ENCODE measurements around the gene TNFRSF18. TPM values are rescaled to one million over a fixed set of nuclear protein-coding genes. Genes with fewer than 3 reads are reported as not detected.
A peak's percentile ranks its signal among the peaks of the same experiment; 100 is the strongest.
"Not testable (repeated sequence)": the region's sequence is repeated elsewhere in the genome, so short reads cannot be mapped to it uniquely, and the experiment has no call there.

Gene TNFRSF18
- total and polyA plus RNA-seq, 2 donors, result 4.2 to 29.9 TPM

DNA sequence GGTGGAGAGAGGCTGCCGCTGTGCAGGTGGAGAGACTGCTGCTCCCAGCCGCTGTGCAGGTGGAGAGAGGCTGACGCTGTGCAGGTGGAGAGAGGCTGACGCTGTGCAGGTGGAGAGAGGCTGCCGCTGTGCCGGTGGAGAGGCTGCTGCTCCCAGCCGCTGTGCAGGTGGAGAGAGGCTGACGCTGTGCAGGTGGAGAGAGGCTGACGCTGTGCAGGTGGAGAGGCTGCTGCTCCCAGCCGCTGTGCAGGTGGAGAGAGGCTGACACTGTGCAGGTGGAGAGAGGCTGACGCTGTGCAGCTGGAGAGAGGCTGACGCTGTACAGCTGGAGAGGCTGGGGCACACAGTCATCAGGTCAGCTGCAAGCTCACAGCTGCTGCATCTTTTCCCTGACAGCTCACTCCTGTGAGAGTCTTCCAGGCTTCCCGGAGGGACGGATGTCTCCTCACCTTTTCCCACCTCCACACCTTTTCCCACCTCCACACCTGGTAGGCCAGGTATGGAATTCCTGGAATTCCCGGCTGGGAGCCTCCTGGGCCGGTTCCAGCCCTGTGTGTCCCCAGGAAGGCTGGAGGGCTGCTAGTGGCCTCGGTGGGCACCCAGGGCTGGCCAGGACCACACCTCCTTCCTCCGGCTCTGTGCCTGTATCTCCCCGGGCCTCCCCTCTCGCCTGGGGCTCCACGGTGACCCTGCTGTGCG, 30.2 kb downstream of the TNFRSF18 start:
- H3K36me3 ChIP-seq (ENCODE audit: control insufficient read depth in 2 of 2, insufficient read depth in 2 of 2, low read length in 1 of 2); DNase-seq (ENCODE audit: low read depth in 6 of 9, low spot score in 9 of 9); H3K4me3 ChIP-seq (ENCODE audit: low read length in 2 of 2): not testable (repeated sequence)
- Histone ChIP-seq H3K27me3 (ENCODE audit: control insufficient read depth in 2 of 2, insufficient read depth in 1 of 2, low read length in 1 of 2) (peaks cover 0 to 48% of the 10 kb centered on the region in 2 donors), H3K4me1 (ENCODE audit: control insufficient read depth in 2 of 2, insufficient read depth in 2 of 2, low read length in 2 of 2) (peaks cover 22 to 42% of the 10 kb centered on the region in 2 donors), H3K27ac (ENCODE audit: low read depth in 1 of 2, low read length in 1 of 2) (peak overlapping the region in 1 of 2 donors; percentile 47), H3K9me3 (ENCODE audit: control insufficient read depth in 2 of 2, insufficient read depth in 1 of 2, low read length in 1 of 2) (peaks cover 0 to 30% of the 10 kb centered on the region in 2 donors)
- WGBS, result 64% methylated on average over 22 of the region's 22 CpGs

GRCh38 chr1:1175221-1176062, 30.9 kb downstream of the TNFRSF18 start:
- peaks cover 0 to 30% of the 10 kb centered on the region in 2 donors for H3K9me3 ChIP-seq (ENCODE audit: control insufficient read depth in 2 of 2, insufficient read depth in 1 of 2, low read length in 1 of 2)
- DNase-seq (ENCODE audit: low read depth in 6 of 9, low spot score in 9 of 9), result peak in 2 of 9 donors; percentile 41 to 43
- no peak overlapping the region for H3K4me3 ChIP-seq (ENCODE audit: low read length in 2 of 2)
- no peaks in the 10 kb centered on the region for H3K36me3 ChIP-seq (ENCODE audit: control insufficient read depth in 2 of 2, insufficient read depth in 2 of 2, low read length in 1 of 2)
- peak overlapping the region in 1 of 2 donors; percentile 60 for H3K27ac ChIP-seq (ENCODE audit: low read depth in 1 of 2, low read length in 1 of 2)
- H3K4me1 ChIP-seq (ENCODE audit: control insufficient read depth in 2 of 2, insufficient read depth in 2 of 2, low read length in 2 of 2), result peaks cover 25 to 49% of the 10 kb centered on the region in 2 donors
- 81% methylated on average over 29 of the region's 29 CpGs for WGBS
- H3K27me3 ChIP-seq (ENCODE audit: control insufficient read depth in 2 of 2, insufficient read depth in 1 of 2, low read length in 1 of 2), result peaks cover 0 to 54% of the 10 kb centered on the region in 2 donors

- WGBS, result 41% methylated on average over 35 of the region's 35 CpGs
These were observed 32.5 kb downstream of the TNFRSF18 start, which contains the start of gene TTLL10 for GRCh38 chr1:1173793-1174415. TSS of gene TTLL10 (plus strand) at chr1:1173880. CDS start at chr1:1179216, 5,336 bp downstream.

GRCh38 chr1:1173061-1173792, 33.2 kb downstream of the TNFRSF18 start:
- Histone ChIP-seq H3K9me3 (ENCODE audit: control insufficient read depth in 2 of 2, insufficient read depth in 1 of 2, low read length in 1 of 2) (peaks cover 0 to 30% of the 10 kb centered on the region in 2 donors), H3K27me3 (ENCODE audit: control insufficient read depth in 2 of 2, insufficient read depth in 1 of 2, low read length in 1 of 2) (peaks cover 0 to 64% of the 10 kb centered on the region in 2 donors)
- DNase-seq (ENCODE audit: low read depth in 6 of 9, low spot score in 9 of 9), result peak in 1 of 9 donors; percentile 18

More at GRCh38 chr1:1173793-1174415, 32.5 kb downstream of the TNFRSF18 start, which contains the start of gene TTLL10:
- Histone ChIP-seq H3K27ac (ENCODE audit: low read depth in 1 of 2, low read length in 1 of 2) (no peak within 1 kb of the TSS), H3K4me3 (ENCODE audit: low read length in 2 of 2) (no peak within 1 kb of the TSS), H3K9me3 (ENCODE audit: control insufficient read depth in 2 of 2, insufficient read depth in 1 of 2, low read length in 1 of 2) (peaks cover 0 to 30% of the 10 kb centered on the region in 2 donors), H3K36me3 (ENCODE audit: control insufficient read depth in 2 of 2, insufficient read depth in 2 of 2, low read length in 1 of 2) (no peaks in the 10 kb centered on the region), H3K4me1 (ENCODE audit: control insufficient read depth in 2 of 2, insufficient read depth in 2 of 2, low read length in 2 of 2) (peaks cover 29 to 62% of the 10 kb centered on the region in 2 donors), H3K27me3 (ENCODE audit: control insufficient read depth in 2 of 2, insufficient read depth in 1 of 2, low read length in 1 of 2) (peaks cover 0 to 60% of the 10 kb centered on the region in 2 donors)
- peak in 1 of 9 donors; percentile 66 for DNase-seq (ENCODE audit: low read depth in 6 of 9, low spot score in 9 of 9)

DNA sequence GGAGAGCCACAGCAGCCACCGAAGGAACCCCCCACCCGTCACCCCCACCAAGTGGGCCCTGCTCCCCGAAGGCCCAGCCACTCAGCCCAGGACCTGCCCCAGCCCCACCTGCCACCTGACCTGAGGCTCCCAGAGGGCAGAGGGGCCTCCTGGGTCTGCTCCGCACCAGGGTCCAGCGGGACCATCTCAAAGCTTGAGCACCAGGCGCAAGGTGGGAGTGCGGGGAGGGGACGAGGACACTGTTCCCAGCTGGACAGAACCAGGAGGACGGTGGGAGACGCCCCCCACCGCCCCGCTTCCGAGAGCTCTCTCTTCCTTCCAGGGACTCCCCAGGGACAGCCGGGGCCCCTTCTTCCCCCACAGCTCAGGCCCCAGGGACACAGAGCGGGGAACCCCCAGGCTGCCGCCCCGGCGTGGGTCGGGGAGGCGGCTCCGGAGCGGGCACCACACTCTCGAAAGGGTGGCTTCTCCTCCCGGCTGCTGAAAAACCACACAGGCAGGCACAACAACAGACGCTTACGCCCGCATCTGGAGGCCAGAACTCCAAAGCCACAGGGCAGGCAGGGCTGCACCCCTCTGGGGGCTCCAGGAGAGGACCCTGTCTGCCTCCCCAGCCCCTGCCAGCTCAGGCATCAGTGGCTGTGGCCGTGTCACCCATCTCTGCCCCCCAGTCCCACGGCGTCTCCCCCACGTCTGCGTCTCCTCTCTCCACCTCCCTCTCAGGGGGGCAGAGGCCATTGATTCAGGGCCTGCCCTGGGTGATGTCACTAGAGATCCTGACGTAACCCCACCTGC, 34.6 kb downstream of the TNFRSF18 start:
- H3K36me3 ChIP-seq (ENCODE audit: control insufficient read depth in 2 of 2, insufficient read depth in 2 of 2, low read length in 1 of 2), result no peaks in the 10 kb centered on the region
- H3K27me3 ChIP-seq (ENCODE audit: control insufficient read depth in 2 of 2, insufficient read depth in 1 of 2, low read length in 1 of 2), result peaks cover 0 to 62% of the 10 kb centered on the region in 2 donors
- no peak overlapping the region for H3K27ac ChIP-seq (ENCODE audit: low read depth in 1 of 2, low read length in 1 of 2)
- peak in 2 of 9 donors; percentile 22 to 65 for DNase-seq (ENCODE audit: low read depth in 6 of 9, low spot score in 9 of 9)
- peaks cover 0 to 28% of the 10 kb centered on the region in 2 donors for H3K9me3 ChIP-seq (ENCODE audit: control insufficient read depth in 2 of 2, insufficient read depth in 1 of 2, low read length in 1 of 2)
- H3K4me1 ChIP-seq (ENCODE audit: control insufficient read depth in 2 of 2, insufficient read depth in 2 of 2, low read length in 2 of 2), result peaks cover 29 to 65% of the 10 kb centered on the region in 2 donors
- H3K4me3 ChIP-seq (ENCODE audit: low read length in 2 of 2), result no peak overlapping the region
- 39% methylated on average over 33 of the region's 33 CpGs for WGBS

More at GRCh38 chr1:1173061-1173792, 33.2 kb downstream of the TNFRSF18 start:
- Histone ChIP-seq H3K4me3 (ENCODE audit: low read length in 2 of 2) (no peak overlapping the region), H3K36me3 (ENCODE audit: control insufficient read depth in 2 of 2, insufficient read depth in 2 of 2, low read length in 1 of 2) (no peaks in the 10 kb centered on the region), H3K4me1 (ENCODE audit: control insufficient read depth in 2 of 2, insufficient read depth in 2 of 2, low read length in 2 of 2) (peaks cover 29 to 65% of the 10 kb centered on the region in 2 donors), H3K27ac (ENCODE audit: low read depth in 1 of 2, low read length in 1 of 2) (no peak overlapping the region)
- 64% methylated on average over 32 of the region's 32 CpGs for WGBS

GRCh38 chr1:1171161-1171545, 35.2 kb downstream of the TNFRSF18 start:
- no peak overlapping the region for H3K4me3 ChIP-seq (ENCODE audit: low read length in 2 of 2)
- H3K9me3 ChIP-seq (ENCODE audit: control insufficient read depth in 2 of 2, insufficient read depth in 1 of 2, low read length in 1 of 2), result peaks cover 0 to 22% of the 10 kb centered on the region in 2 donors
- peaks cover 0 to 59% of the 10 kb centered on the region in 2 donors for H3K27me3 ChIP-seq (ENCODE audit: control insufficient read depth in 2 of 2, insufficient read depth in 1 of 2, low read length in 1 of 2)
- peaks cover 29 to 68% of the 10 kb centered on the region in 2 donors for H3K4me1 ChIP-seq (ENCODE audit: control insufficient read depth in 2 of 2, insufficient read depth in 2 of 2, low read length in 2 of 2)
- H3K36me3 ChIP-seq (ENCODE audit: control insufficient read depth in 2 of 2, insufficient read depth in 2 of 2, low read length in 1 of 2), result no peaks in the 10 kb centered on the region
- H3K27ac ChIP-seq (ENCODE audit: low read depth in 1 of 2, low read length in 1 of 2), result no peak overlapping the region
- 86% methylated on average over 12 of the region's 12 CpGs for WGBS
- DNase-seq (ENCODE audit: low read depth in 6 of 9, low spot score in 9 of 9), result no peak

DNA sequence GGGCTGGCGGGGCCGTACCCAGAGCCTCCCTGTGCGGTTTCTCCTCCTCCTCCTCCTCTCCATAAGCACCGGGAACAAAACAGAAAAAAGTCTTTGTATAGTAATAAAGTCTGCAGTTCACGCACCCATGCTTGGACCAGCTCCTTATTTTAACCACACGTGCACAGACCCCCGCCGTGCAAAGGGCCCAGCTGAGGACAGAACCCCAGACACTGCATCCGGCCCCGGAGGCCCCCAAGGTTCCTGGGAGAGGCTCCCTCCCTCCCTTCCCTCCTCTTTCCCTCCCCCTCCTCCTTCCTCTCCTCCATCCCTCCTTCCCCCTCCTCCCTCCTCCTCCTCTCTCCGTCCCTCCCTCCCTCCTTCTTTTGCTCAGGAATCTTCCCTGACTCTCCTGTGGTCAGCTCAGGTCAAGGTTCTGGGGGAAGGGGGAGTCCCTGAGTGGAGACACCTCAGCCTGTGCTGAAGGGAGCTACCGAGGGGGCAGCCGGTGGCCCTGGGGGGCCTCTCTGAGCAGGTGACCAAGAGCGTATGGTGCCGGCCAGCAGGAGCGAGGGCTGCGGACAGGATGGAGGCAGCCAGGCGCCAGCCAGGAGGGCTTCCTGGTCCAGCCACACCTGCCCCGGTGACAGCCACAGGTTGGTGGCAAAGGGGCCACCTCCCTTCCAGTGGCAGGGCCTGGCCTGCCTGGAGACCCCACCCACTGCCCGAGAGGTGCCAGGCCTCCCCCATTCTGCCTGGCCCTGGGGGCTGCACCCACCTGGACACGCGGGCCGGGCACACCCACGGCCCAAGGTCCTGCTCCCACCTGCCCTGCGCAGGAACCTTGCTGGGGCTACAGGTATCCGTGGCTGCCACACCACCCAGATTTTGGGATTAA, 35.9 kb downstream of the TNFRSF18 start:
- peak in 1 of 9 donors; percentile 27 for DNase-seq (ENCODE audit: low read depth in 6 of 9, low spot score in 9 of 9)
- peaks cover 0 to 65% of the 10 kb centered on the region in 2 donors for H3K27me3 ChIP-seq (ENCODE audit: control insufficient read depth in 2 of 2, insufficient read depth in 1 of 2, low read length in 1 of 2)
- 51% methylated on average over 26 of the region's 26 CpGs for WGBS
- H3K9me3 ChIP-seq (ENCODE audit: control insufficient read depth in 2 of 2, insufficient read depth in 1 of 2, low read length in 1 of 2), result peaks cover 0 to 15% of the 10 kb centered on the region in 2 donors
- no peak overlapping the region for H3K4me3 ChIP-seq (ENCODE audit: low read length in 2 of 2)
- H3K36me3 ChIP-seq (ENCODE audit: control insufficient read depth in 2 of 2, insufficient read depth in 2 of 2, low read length in 1 of 2), result no peaks in the 10 kb centered on the region
- no peak overlapping the region for H3K27ac ChIP-seq (ENCODE audit: low read depth in 1 of 2, low read length in 1 of 2)
- peaks cover 29 to 65% of the 10 kb centered on the region in 2 donors for H3K4me1 ChIP-seq (ENCODE audit: control insufficient read depth in 2 of 2, insufficient read depth in 2 of 2, low read length in 2 of 2)
